ENCODE data around the gene PCGF3. TPM values are rescaled to one million over a fixed set of nuclear protein-coding genes. Genes with fewer than 3 reads are reported as not detected.
A peak's percentile ranks its signal among the peaks of the same experiment; 100 is the strongest.
"Not testable (repeated sequence)": the region's sequence is repeated elsewhere in the genome, so short reads cannot be mapped to it uniquely, and the experiment has no call there.

PCGF3 gene
- total RNA-seq, 2 donors from 2014 or later = 21.4 to 26.6 TPM

GRCh38 chr4:694341-694940 is 11.2 kb upstream of the PCGF3 start:
- ATAC-seq = not testable (repeated sequence)

GRCh38 chr4:699816-700580 is 5.6 kb upstream of the PCGF3 start:
- DNase-seq (no peak), ATAC-seq (no peak)
- intact Hi-C loops (cut with DNase I) = no loop called here

More at GRCh38 chr4:694341-694940, 11.2 kb upstream of the PCGF3 start:
- intact Hi-C loops (cut with DNase I); DNase-seq: not testable (repeated sequence)

GRCh38 chr4:700587-701264 is 4.9 kb upstream of the PCGF3 start:
- ATAC-seq = no peak
- no peak for DNase-seq
- intact Hi-C loops (cut with DNase I) = no loop called here

- intact Hi-C loops (cut with DNase I) = no loop called here
- ATAC-seq = no peak
- DNase-seq = no peak
Observed at GRCh38 chr4:702618-703048, 3.0 kb upstream of the PCGF3 start.

GRCh38 chr4:703336-704197 is 2.1 kb upstream of the PCGF3 start:
- intact Hi-C loops (cut with DNase I) = no loop called here
- ATAC-seq = no peak
- DNase-seq = no peak

GRCh38 chr4:704198-704891 is 1.3 kb upstream of the PCGF3 start:
- intact Hi-C loops (cut with DNase I) = no loop called here
- peak; percentile 40 for DNase-seq

GRCh38 chr4:704971-705277 is 708 bp upstream of the PCGF3 start:
- DNase-seq (no peak), ATAC-seq (no peak)
- intact Hi-C loops (cut with DNase I) = no loop called here

More at GRCh38 chr4:704198-704891, 1.3 kb upstream of the PCGF3 start:
- ATAC-seq = no peak

- intact Hi-C loops (cut with DNase I); ATAC-seq; DNase-seq: not testable (repeated sequence)
Observed at GRCh38 chr4:706083-706633, 526 bp downstream of the PCGF3 start.

GRCh38 chr4:706834-707598 is 1.4 kb downstream of the PCGF3 start:
- DNase-seq = no peak

GRCh38 chr4:707929-708630 is 2.4 kb downstream of the PCGF3 start:
- no peak for ATAC-seq

More at GRCh38 chr4:706834-707598, 1.4 kb downstream of the PCGF3 start:
- intact Hi-C loops (cut with DNase I) = no loop called here
- no peak for ATAC-seq

GRCh38 chr4:708631-708933 is 3.0 kb downstream of the PCGF3 start:
- ATAC-seq (no peak), DNase-seq (no peak)

More at GRCh38 chr4:707929-708630, 2.4 kb downstream of the PCGF3 start:
- intact Hi-C loops (cut with DNase I) = no loop called here
- DNase-seq = no peak

GRCh38 chr4:709348-709747 is 3.7 kb downstream of the PCGF3 start:
- DNase-seq (no peak), ATAC-seq (no peak)
- intact Hi-C loops (cut with DNase I) = no loop called here

More at GRCh38 chr4:708631-708933, 3.0 kb downstream of the PCGF3 start:
- intact Hi-C loops (cut with DNase I) = no loop called here

GRCh38 chr4:710116-710515 is 4.5 kb downstream of the PCGF3 start:
- intact Hi-C loops (cut with DNase I) = loop anchor here in 1 of 2 donors (10.0 kb wide), 1 partner anchor 55 kb away; no protein-coding TSS in a partner anchor
- DNase-seq = no peak
- no peak for ATAC-seq

- intact Hi-C loops (cut with DNase I) = loop anchor here in 1 of 2 donors (10.0 kb wide), 1 partner anchor 54 kb away; no protein-coding TSS in a partner anchor
- DNase-seq = no peak
Observed at GRCh38 chr4:710916-711315, 5.3 kb downstream of the PCGF3 start.

GRCh38 chr4:712093-712492 is 6.5 kb downstream of the PCGF3 start:
- ATAC-seq (no peak), DNase-seq (no peak)
- intact Hi-C loops (cut with DNase I) = loop anchor here in 1 of 2 donors (10.0 kb wide), 1 partner anchor 53 kb away; no protein-coding TSS in a partner anchor

More at GRCh38 chr4:710916-711315, 5.3 kb downstream of the PCGF3 start:
- ATAC-seq = no peak

GRCh38 chr4:712916-713632 is 7.4 kb downstream of the PCGF3 start:
- ATAC-seq = no peak
- DNase-seq = no peak
- intact Hi-C loops (cut with DNase I) = loop anchor here in 1 of 2 donors (10.0 kb wide), 1 partner anchor 52 kb away; no protein-coding TSS in a partner anchor

All from left cardiac atrium (tissue), 4 donors.